Activated T-helper 17 cell treated with anti-CD3 and anti-CD28 coated beads, Interleukin-2, amount 50 U/mL, for 72 hours (primary cell): ENCODE results near the gene NRG3. TPM values are rescaled to one million over a fixed set of nuclear protein-coding genes. Genes with fewer than 3 reads are reported as not detected.

ENCODE experiments used
- ATAC-seq: fragments of 150-1000 bp; cut with Tn5 transposase; replicated peaks from 2 replicates; pipeline ENCODE4 v1.10.0; 2021; ENCODE audit warnings: mild to moderate bottlenecking, moderate library complexity
- H3K27ac Mint-ChIP-seq: one replicate; pipeline ENCODE4 v1.8.0; 2022; ENCODE audit warnings: mixed read lengths
- H3K27me3 Mint-ChIP-seq: one replicate; pipeline ENCODE4 v1.8.0; 2022; ENCODE audit warnings: mixed read lengths
- H3K36me3 Mint-ChIP-seq: one replicate; pipeline ENCODE4 v1.8.0; 2022; ENCODE audit warnings: low read depth, mild to moderate bottlenecking, mixed read lengths
- H3K4me1 Mint-ChIP-seq: one replicate; pipeline ENCODE4 v1.8.0; 2022; ENCODE audit warnings: mixed read lengths
- H3K4me3 Mint-ChIP-seq: one replicate; pipeline ENCODE4 v1.8.0; 2022; ENCODE audit warnings: mild to moderate bottlenecking, mixed read lengths
- H3K9me3 Mint-ChIP-seq: one replicate; pipeline ENCODE4 v1.8.0; 2022; ENCODE audit warnings: mixed read lengths
- total RNA-seq, 2 donors: library from RNA; stranded (reverse); gene quantifications; one replicate each; pipeline ENCODE4 v1.2.3, GENCODE V29; 2022

The NRG3 gene
- total RNA-seq, 2 donors from 2014 or later: not detected

GRCh38 chr10:81873231-81873931 lies 1.6 kb upstream of the NRG3 start:
- H3K36me3 Mint-ChIP-seq: peaks cover 7% of the 10 kb centered on the region
- no peaks in the 10 kb centered on the region for H3K9me3 Mint-ChIP-seq
- peaks cover 36% of the 10 kb centered on the region for H3K27me3 Mint-ChIP-seq
- ATAC-seq: no peak
- H3K4me1 Mint-ChIP-seq: peaks cover 10% of the 10 kb centered on the region
- H3K4me3 Mint-ChIP-seq: no peak overlapping the region
- no peak overlapping the region for H3K27ac Mint-ChIP-seq

GRCh38 chr10:81873932-81874816 lies 820 bp upstream of the NRG3 start:
- peaks cover 4% of the 10 kb centered on the region for H3K9me3 Mint-ChIP-seq
- H3K27me3 Mint-ChIP-seq: peaks cover 41% of the 10 kb centered on the region
- peaks cover 10% of the 10 kb centered on the region for H3K4me1 Mint-ChIP-seq
- no peak overlapping the region for H3K27ac Mint-ChIP-seq
- H3K36me3 Mint-ChIP-seq: peaks cover 7% of the 10 kb centered on the region
- no peak overlapping the region for H3K4me3 Mint-ChIP-seq
- ATAC-seq: no peak

DNA sequence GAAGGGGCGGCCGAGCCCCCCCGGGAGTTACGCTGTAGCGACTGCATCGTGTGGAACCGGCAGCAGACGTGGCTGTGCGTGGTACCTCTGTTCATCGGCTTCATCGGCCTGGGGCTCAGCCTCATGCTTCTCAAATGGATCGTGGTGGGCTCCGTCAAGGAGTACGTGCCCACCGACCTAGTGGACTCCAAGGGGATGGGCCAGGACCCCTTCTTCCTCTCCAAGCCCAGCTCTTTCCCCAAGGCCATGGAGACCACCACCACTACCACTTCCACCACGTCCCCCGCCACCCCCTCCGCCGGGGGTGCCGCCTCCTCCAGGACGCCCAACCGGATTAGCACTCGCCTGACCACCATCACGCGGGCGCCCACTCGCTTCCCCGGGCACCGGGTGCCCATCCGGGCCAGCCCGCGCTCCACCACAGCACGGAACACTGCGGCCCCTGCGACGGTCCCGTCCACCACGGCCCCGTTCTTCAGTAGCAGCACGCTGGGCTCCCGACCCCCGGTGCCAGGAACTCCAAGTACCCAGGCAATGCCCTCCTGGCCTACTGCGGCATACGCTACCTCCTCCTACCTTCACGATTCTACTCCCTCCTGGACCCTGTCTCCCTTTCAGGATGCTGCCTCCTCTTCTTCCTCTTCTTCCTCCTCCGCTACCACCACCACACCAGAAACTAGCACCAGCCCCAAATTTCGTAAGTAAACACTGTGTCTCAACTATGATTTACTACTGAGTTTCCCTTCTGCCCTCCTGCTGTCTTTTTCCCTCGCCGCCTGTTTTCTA lies 666 bp downstream of the NRG3 start:
- Mint-ChIP-seq H3K27ac (no peak overlapping the region), H3K9me3 (peaks cover 4% of the 10 kb centered on the region), H3K36me3 (peaks cover 7% of the 10 kb centered on the region), H3K27me3 (peaks cover 41% of the 10 kb centered on the region), H3K4me1 (peaks cover 10% of the 10 kb centered on the region), H3K4me3 (peak overlapping the region; percentile 43)
- no peak for ATAC-seq

DNA sequence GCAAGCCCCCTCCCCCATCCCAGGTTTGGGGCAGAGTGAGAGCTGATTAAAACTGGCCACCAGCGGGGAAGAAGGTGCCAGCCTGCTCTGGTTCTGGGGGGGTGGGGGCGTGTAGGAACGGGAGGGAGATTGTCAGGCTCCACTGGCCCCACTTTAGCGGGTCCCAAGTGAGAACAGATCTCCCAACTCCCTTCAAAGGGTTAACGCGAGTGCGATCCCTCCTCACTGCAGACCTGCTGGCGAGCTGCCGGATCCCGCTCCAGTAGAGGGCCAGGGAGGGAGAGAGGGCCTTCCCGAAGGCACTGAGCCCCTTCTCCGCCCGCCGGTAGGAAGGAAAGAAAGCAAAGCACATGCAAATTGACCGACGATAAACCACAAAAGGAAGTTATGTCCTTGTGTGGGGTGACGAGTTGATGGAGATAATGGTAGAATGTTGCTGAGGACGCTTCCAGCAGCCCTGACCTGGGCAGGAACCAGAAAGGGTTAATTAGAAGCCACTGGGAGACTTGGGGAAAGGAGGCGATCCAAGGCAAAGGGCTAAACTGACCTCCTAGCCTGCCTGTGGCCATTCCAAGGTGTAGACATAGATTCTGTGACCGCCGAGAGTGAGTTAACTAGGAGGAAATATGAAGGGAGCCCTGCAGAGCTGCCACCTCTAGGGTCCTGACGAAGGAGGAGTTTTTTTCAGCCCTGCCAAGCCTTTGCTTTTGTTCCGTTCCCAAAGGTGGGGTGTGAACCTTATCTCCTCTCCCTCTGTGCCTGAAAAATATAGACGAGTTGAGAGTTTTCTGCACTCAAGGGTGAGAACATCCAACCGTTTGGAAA lies 1.5 kb downstream of the NRG3 start:
- Mint-ChIP-seq H3K4me3 (peak overlapping the region; percentile 43), H3K27me3 (peaks cover 41% of the 10 kb centered on the region), H3K36me3 (peaks cover 7% of the 10 kb centered on the region), H3K9me3 (peaks cover 4% of the 10 kb centered on the region), H3K27ac (no peak overlapping the region), H3K4me1 (peaks cover 10% of the 10 kb centered on the region)
- no peak for ATAC-seq

DNA sequence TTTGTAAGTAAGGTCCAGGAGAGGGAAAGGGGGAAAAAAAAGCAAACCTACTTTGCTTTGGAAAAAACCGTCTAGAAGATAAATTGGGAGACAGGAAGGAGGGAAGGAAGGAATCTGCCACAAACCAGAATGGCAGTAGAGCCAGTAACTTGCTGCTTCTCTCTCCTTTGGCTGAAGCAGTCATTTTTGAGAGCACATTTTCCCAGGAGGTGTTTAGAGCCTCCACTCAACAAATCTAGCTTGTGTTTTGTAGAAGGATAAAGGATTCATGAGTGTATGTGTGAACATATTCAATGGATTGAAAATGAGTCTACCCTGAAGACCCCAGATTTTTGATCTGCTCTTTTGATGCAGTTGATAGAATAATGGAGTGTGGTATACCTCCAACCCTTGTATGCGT lies 2.6 kb downstream of the NRG3 start:
- Mint-ChIP-seq H3K9me3 (peaks cover 4% of the 10 kb centered on the region), H3K27me3 (peaks cover 33% of the 10 kb centered on the region), H3K36me3 (peaks cover 7% of the 10 kb centered on the region), H3K27ac (no peak overlapping the region), H3K4me1 (peaks cover 10% of the 10 kb centered on the region), H3K4me3 (no peak overlapping the region)
- ATAC-seq: no peak

DNA sequence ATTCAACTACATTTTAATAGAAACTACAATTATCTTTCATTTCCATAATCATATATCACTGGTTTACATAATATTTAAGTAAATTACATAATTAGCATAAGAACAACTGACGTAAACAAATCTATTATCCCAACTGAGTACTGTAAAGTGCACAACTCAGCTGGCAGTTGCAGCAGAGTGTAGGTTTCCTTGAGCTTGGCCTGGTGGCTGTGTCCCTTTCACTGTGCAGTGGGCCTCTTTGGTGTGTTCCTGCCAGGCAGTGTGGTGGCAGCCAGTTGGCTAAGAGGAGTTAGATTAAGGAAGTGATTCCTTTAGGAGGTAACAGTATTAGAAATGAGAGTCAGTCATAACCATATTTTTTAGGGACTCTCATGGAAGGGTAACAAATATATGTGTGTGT lies 7.0 kb downstream of the NRG3 start:
- Mint-ChIP-seq H3K36me3 (no peaks in the 10 kb centered on the region), H3K27me3 (peaks cover 14% of the 10 kb centered on the region), H3K4me1 (no peaks in the 10 kb centered on the region), H3K27ac (no peak overlapping the region), H3K9me3 (peaks cover 4% of the 10 kb centered on the region), H3K4me3 (no peak overlapping the region)
- no peak for ATAC-seq

DNA sequence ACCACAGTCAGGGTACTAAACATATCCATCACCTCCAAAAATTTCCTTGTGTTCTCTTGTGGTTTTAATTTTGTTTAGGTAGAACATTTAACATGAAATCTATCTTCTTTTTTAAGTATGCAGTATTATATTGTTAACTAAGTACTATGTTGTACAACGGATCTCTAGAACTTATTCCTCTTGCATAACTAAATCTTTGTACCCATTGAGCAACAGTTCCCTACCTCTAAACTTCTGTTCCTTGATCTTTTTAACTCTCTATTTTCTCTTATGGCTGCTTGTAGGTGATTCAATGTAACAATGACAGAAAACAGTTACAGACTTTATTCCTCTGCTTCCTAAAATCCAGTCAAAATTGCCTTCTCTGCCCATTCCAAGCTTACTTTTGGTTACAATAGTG lies 9.9 kb downstream of the NRG3 start:
- ATAC-seq: no peak
- no peaks in the 10 kb centered on the region for H3K27me3 Mint-ChIP-seq
- no peaks in the 10 kb centered on the region for H3K9me3 Mint-ChIP-seq
- no peak overlapping the region for H3K4me3 Mint-ChIP-seq
- H3K36me3 Mint-ChIP-seq: no peaks in the 10 kb centered on the region
- H3K27ac Mint-ChIP-seq: no peak overlapping the region
- no peaks in the 10 kb centered on the region for H3K4me1 Mint-ChIP-seq

DNA sequence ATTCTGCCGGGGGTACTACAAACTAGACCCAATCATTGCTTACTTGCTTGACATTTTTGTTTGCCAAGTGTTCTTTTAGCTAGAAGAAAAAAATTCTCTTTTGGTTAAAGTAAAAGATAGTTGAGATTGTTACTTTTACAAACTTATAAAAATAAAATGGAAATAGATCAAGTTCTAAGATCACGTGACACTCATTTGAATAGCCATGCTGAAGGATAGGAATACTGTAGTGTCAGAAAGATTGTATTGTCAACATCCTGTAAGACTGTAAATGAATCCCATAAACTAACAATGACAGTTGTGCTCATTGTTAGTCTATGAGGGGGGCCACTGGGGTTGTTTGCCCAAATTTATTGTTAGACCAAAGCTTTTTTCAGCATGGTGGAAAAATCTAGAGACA lies 10.5 kb downstream of the NRG3 start:
- Mint-ChIP-seq H3K4me3 (no peak overlapping the region), H3K4me1 (no peaks in the 10 kb centered on the region), H3K27ac (no peak overlapping the region), H3K27me3 (no peaks in the 10 kb centered on the region), H3K36me3 (no peaks in the 10 kb centered on the region), H3K9me3 (no peaks in the 10 kb centered on the region)
- no peak for ATAC-seq

- H3K36me3 Mint-ChIP-seq: no peaks in the 10 kb centered on the region
- no peaks in the 10 kb centered on the region for H3K27me3 Mint-ChIP-seq
- no peak overlapping the region for H3K4me3 Mint-ChIP-seq
- peaks cover 3% of the 10 kb centered on the region for H3K9me3 Mint-ChIP-seq
- no peak overlapping the region for H3K27ac Mint-ChIP-seq
- no peak for ATAC-seq
- no peaks in the 10 kb centered on the region for H3K4me1 Mint-ChIP-seq
Measured at GRCh38 chr10:81886939-81887338, 11.9 kb downstream of the NRG3 start.

DNA sequence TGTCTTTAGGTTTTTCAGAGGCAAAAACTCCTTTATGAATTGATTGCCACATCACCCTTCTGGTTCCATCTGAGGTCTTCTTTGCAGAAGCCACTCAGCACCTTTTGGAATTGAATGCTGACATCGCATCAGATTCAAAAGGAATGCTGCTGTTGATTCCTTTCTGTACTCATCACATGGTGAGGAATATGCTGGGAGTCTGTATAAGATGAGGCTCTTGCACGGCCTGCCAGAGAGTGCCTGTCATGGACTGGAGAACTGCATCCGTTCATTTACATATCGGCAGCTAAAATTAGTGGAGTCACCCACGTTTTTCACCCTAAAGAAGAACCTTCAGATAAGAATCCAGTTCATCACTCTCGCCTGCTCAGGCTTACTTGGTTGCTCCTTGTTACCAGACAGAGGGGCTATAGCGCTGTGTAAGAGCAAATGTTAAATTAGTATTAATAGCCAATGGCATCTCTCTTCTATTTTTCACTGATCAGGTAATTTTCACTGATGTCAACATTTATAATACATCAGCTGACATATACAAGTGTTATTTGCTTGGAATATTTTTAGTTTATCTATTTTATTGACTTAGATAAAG lies 14.3 kb downstream of the NRG3 start:
- H3K4me3 Mint-ChIP-seq: no peak overlapping the region
- no peaks in the 10 kb centered on the region for H3K4me1 Mint-ChIP-seq
- peaks cover 3% of the 10 kb centered on the region for H3K9me3 Mint-ChIP-seq
- no peaks in the 10 kb centered on the region for H3K27me3 Mint-ChIP-seq
- no peak overlapping the region for H3K27ac Mint-ChIP-seq
- no peaks in the 10 kb centered on the region for H3K36me3 Mint-ChIP-seq
- ATAC-seq: no peak

- peaks cover 12% of the 10 kb centered on the region for H3K9me3 Mint-ChIP-seq
- H3K4me1 Mint-ChIP-seq: no peaks in the 10 kb centered on the region
- no peaks in the 10 kb centered on the region for H3K36me3 Mint-ChIP-seq
- no peak overlapping the region for H3K4me3 Mint-ChIP-seq
- no peak overlapping the region for H3K27ac Mint-ChIP-seq
- H3K27me3 Mint-ChIP-seq: peaks cover 7% of the 10 kb centered on the region
- no peak for ATAC-seq
Measured at GRCh38 chr10:81894616-81895015, 19.6 kb downstream of the NRG3 start.

GRCh38 chr10:81898518-81898917 lies 23.5 kb downstream of the NRG3 start:
- no peak for ATAC-seq
- H3K36me3 Mint-ChIP-seq: no peaks in the 10 kb centered on the region
- H3K4me1 Mint-ChIP-seq: no peaks in the 10 kb centered on the region
- H3K27ac Mint-ChIP-seq: no peak overlapping the region
- peaks cover 8% of the 10 kb centered on the region for H3K9me3 Mint-ChIP-seq
- H3K27me3 Mint-ChIP-seq: peaks cover 7% of the 10 kb centered on the region
- H3K4me3 Mint-ChIP-seq: no peak overlapping the region

GRCh38 chr10:81900989-81901388 lies 26.0 kb downstream of the NRG3 start:
- H3K27ac Mint-ChIP-seq: no peak overlapping the region
- H3K36me3 Mint-ChIP-seq: no peaks in the 10 kb centered on the region
- no peak for ATAC-seq

More at GRCh38 chr10:81900989-81901388, 26.0 kb downstream of the NRG3 start:
- H3K9me3 Mint-ChIP-seq: peaks cover 12% of the 10 kb centered on the region
- H3K4me1 Mint-ChIP-seq: no peaks in the 10 kb centered on the region
- H3K4me3 Mint-ChIP-seq: no peak overlapping the region
- peaks cover 7% of the 10 kb centered on the region for H3K27me3 Mint-ChIP-seq
